HEK293 (cell line): ENCODE results near the gene CHN1.

Experiments used
- BCL11A ChIP-seq: fragments of 450-650 bp; formaldehyde crosslinking; IDR thresholded peaks from 2 replicates; pipeline ENCODE4 v1.5.1; 2016; ENCODE audit warnings: low read depth, missing biosample characterization, missing genetic modification characterization
- GFI1B ChIP-seq: fragments of 450-650 bp; formaldehyde crosslinking; IDR thresholded peaks from 2 replicates; pipeline ENCODE4 v1.5.1; 2016; ENCODE audit warnings: missing biosample characterization, missing genetic modification characterization
- ZFP3 ChIP-seq: fragments of 450-650 bp; formaldehyde crosslinking; IDR thresholded peaks from 2 replicates; pipeline ENCODE4 v1.5.1; 2016; ENCODE audit warnings: low read depth, missing biosample characterization, missing genetic modification characterization
- ZNF354C ChIP-seq: fragments of 450-650 bp; formaldehyde crosslinking; IDR thresholded peaks from 2 replicates; pipeline ENCODE4 v1.5.1; 2016; ENCODE audit warnings: missing biosample characterization, missing genetic modification characterization, low read depth, borderline replicate concordance
- ZNF558 ChIP-seq: fragments of 450-650 bp; formaldehyde crosslinking; IDR thresholded peaks from 2 replicates; pipeline ENCODE4 v1.5.1; 2016; ENCODE audit warnings: missing biosample characterization, missing genetic modification characterization
- ZNF571 ChIP-seq: fragments of 450-650 bp; formaldehyde crosslinking; IDR thresholded peaks from 2 replicates; pipeline ENCODE4 v1.5.0; 2017; ENCODE audit warnings: missing biosample characterization, missing genetic modification characterization
- ZNF707 ChIP-seq: fragments of 450-650 bp; formaldehyde crosslinking; IDR thresholded peaks from 2 replicates; pipeline ENCODE4 v1.5.1; 2016; ENCODE audit warnings: missing biosample characterization, missing genetic modification characterization
- ZNF777 ChIP-seq: fragments of 450-650 bp; formaldehyde crosslinking; IDR thresholded peaks from 2 replicates; pipeline ENCODE4 v1.5.1; 2017; ENCODE audit warnings: missing biosample characterization, missing genetic modification characterization, borderline replicate concordance
- ZNF785 ChIP-seq: fragments of 450-650 bp; formaldehyde crosslinking; IDR thresholded peaks from 2 replicates; pipeline ENCODE4 v1.5.1; 2016; ENCODE audit warnings: missing biosample characterization, missing genetic modification characterization
- TF ChIP-seq, protein P1 (sequence below): fragments of 450-650 bp; formaldehyde crosslinking; IDR thresholded peaks from 2 replicates; pipeline ENCODE4 v1.5.1; 2016; ENCODE audit warnings: missing biosample characterization, missing genetic modification characterization
- TF ChIP-seq, protein P2 (sequence below): fragments of 450-650 bp; formaldehyde crosslinking; IDR thresholded peaks from 2 replicates; pipeline ENCODE4 v1.5.1; 2016; ENCODE audit warnings: missing biosample characterization, missing genetic modification characterization
- TF ChIP-seq, protein P3 (sequence below): fragments of 450-650 bp; formaldehyde crosslinking; IDR thresholded peaks from 2 replicates; pipeline ENCODE4; 2016; ENCODE audit warnings: missing biosample characterization, missing genetic modification characterization
- TF ChIP-seq, protein P4 (sequence below): fragments of 450-650 bp; formaldehyde crosslinking; IDR thresholded peaks from 2 replicates; pipeline ENCODE4 v1.5.1; 2016; ENCODE audit warnings: missing biosample characterization, missing genetic modification characterization

DNA sequence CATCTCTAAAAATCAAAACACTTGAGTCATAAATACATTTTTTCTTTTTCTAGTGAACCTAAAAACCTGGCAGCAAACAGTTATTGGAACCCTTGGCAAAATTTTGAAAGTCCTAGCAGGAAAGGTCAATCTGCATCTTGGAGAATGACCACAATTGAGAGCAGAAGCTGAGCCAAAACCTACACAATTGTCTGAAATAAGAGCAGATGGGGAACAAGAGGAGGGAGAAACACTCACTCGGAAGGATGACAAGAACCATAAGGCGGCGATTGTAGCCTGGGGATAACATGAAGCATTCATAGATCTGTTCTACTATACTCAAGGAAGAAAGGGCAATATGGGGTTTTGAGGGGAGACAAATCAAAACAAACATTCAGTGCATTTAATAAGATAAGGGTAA lies 117.0 kb downstream of the CHN1 start:
- TF ChIP-seq, protein P1, sequence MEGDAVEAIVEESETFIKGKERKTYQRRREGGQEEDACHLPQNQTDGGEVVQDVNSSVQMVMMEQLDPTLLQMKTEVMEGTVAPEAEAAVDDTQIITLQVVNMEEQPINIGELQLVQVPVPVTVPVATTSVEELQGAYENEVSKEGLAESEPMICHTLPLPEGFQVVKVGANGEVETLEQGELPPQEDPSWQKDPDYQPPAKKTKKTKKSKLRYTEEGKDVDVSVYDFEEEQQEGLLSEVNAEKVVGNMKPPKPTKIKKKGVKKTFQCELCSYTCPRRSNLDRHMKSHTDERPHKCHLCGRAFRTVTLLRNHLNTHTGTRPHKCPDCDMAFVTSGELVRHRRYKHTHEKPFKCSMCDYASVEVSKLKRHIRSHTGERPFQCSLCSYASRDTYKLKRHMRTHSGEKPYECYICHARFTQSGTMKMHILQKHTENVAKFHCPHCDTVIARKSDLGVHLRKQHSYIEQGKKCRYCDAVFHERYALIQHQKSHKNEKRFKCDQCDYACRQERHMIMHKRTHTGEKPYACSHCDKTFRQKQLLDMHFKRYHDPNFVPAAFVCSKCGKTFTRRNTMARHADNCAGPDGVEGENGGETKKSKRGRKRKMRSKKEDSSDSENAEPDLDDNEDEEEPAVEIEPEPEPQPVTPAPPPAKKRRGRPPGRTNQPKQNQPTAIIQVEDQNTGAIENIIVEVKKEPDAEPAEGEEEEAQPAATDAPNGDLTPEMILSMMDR (tag by site-specific recombination) = no peak
- TF ChIP-seq GFI1B = no peak
- no peak for TF ChIP-seq ZFP3 (tag by site-specific recombination)
- no peak for TF ChIP-seq ZNF571
- TF ChIP-seq ZNF785 (tag by site-specific recombination) = no peak
- TF ChIP-seq ZNF777 (tag by site-specific recombination) = no peak
- TF ChIP-seq ZNF558 (tag by site-specific recombination) = no peak
- TF ChIP-seq, protein P2, sequence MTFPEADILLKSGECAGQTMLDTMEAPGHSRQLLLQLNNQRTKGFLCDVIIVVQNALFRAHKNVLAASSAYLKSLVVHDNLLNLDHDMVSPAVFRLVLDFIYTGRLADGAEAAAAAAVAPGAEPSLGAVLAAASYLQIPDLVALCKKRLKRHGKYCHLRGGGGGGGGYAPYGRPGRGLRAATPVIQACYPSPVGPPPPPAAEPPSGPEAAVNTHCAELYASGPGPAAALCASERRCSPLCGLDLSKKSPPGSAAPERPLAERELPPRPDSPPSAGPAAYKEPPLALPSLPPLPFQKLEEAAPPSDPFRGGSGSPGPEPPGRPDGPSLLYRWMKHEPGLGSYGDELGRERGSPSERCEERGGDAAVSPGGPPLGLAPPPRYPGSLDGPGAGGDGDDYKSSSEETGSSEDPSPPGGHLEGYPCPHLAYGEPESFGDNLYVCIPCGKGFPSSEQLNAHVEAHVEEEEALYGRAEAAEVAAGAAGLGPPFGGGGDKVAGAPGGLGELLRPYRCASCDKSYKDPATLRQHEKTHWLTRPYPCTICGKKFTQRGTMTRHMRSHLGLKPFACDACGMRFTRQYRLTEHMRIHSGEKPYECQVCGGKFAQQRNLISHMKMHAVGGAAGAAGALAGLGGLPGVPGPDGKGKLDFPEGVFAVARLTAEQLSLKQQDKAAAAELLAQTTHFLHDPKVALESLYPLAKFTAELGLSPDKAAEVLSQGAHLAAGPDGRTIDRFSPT (tag by site-specific recombination) = no peak
- TF ChIP-seq ZNF354C (tag by site-specific recombination) = no peak
- TF ChIP-seq, protein P3, sequence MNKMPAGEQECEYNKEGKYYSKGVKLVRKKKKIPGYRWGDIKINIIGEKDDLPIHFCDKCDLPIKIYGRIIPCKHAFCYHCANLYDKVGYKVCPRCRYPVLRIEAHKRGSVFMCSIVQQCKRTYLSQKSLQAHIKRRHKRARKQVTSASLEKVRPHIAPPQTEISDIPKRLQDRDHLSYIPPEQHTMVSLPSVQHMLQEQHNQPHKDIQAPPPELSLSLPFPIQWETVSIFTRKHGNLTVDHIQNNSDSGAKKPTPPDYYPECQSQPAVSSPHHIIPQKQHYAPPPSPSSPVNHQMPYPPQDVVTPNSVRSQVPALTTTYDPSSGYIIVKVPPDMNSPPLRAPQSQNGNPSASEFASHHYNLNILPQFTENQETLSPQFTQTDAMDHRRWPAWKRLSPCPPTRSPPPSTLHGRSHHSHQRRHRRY = no peak
- TF ChIP-seq BCL11A = no peak
- TF ChIP-seq ZNF707 (tag by site-specific recombination) = no peak
- TF ChIP-seq, protein P4, sequence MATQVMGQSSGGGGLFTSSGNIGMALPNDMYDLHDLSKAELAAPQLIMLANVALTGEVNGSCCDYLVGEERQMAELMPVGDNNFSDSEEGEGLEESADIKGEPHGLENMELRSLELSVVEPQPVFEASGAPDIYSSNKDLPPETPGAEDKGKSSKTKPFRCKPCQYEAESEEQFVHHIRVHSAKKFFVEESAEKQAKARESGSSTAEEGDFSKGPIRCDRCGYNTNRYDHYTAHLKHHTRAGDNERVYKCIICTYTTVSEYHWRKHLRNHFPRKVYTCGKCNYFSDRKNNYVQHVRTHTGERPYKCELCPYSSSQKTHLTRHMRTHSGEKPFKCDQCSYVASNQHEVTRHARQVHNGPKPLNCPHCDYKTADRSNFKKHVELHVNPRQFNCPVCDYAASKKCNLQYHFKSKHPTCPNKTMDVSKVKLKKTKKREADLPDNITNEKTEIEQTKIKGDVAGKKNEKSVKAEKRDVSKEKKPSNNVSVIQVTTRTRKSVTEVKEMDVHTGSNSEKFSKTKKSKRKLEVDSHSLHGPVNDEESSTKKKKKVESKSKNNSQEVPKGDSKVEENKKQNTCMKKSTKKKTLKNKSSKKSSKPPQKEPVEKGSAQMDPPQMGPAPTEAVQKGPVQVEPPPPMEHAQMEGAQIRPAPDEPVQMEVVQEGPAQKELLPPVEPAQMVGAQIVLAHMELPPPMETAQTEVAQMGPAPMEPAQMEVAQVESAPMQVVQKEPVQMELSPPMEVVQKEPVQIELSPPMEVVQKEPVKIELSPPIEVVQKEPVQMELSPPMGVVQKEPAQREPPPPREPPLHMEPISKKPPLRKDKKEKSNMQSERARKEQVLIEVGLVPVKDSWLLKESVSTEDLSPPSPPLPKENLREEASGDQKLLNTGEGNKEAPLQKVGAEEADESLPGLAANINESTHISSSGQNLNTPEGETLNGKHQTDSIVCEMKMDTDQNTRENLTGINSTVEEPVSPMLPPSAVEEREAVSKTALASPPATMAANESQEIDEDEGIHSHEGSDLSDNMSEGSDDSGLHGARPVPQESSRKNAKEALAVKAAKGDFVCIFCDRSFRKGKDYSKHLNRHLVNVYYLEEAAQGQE (tag by site-specific recombination) = no peak
